SU-DHL-6 (cell line): ENCODE results near the gene AFF4.

Source experiments
- H2AFZ ChIP-seq: fragments of 200-600 bp; sonication (generic); 2 replicates; pipeline ENCODE4 v1.6.1; 2014; ENCODE audit warnings: low read depth, mild to moderate bottlenecking, moderate library complexity, mixed read lengths, antibody characterized with exemption, low read length; ENCODE audit not compliant: severe bottlenecking
- H3F3A ChIP-seq: fragments of 200-600 bp; shearing (Covaris generic); 2 replicates; pipeline ENCODE4 v1.6.0; 2016; ENCODE audit warnings: antibody characterized with exemption, mild to moderate bottlenecking; ENCODE audit not compliant: insufficient read depth
- H3K27ac ChIP-seq: fragments of 200-600 bp; sonication (generic); 2 replicates; pipeline ENCODE4 v1.5.1; 2016; ENCODE audit warnings: low read depth, mild to moderate bottlenecking, low read length, moderate library complexity, mixed read lengths
- H3K27me3 ChIP-seq: fragments of 200-600 bp; sonication (generic), shearing (Covaris generic); 2 replicates; pipeline ENCODE4 v1.6.0; 2014; ENCODE audit warnings: mild to moderate bottlenecking, low read length
- H3K36me3 ChIP-seq: fragments of 200-600 bp; sonication (generic); 2 replicates; pipeline ENCODE4 v1.6.1; 2014; ENCODE audit warnings: mild to moderate bottlenecking, low read length, mixed read lengths
- H3K4me2 ChIP-seq: fragments of 300-600, 200-600 bp; shearing (Covaris generic), sonication (generic); 2 replicates; pipeline ENCODE4 v1.6.0; 2014; ENCODE audit warnings: low read length, low read depth, mild to moderate bottlenecking; ENCODE audit not compliant: poor library complexity, severe bottlenecking
- H3K4me3 ChIP-seq: fragments of 200-600 bp; sonication (generic); 2 replicates; pipeline ENCODE4 v1.5.1; 2014; ENCODE audit warnings: antibody characterized with exemption, low read length, mild to moderate bottlenecking, mixed read lengths; ENCODE audit not compliant: insufficient read depth, poor library complexity, severe bottlenecking
- H3K79me2 ChIP-seq: fragments of 200-600 bp; sonication (generic); 2 replicates; pipeline ENCODE4 v1.6.1; 2014; ENCODE audit warnings: mild to moderate bottlenecking, low read length, moderate library complexity; ENCODE audit not compliant: insufficient read depth
- H3K9ac ChIP-seq: fragments of 200-600 bp; sonication (generic); 2 replicates; pipeline ENCODE4 v1.7.0; 2014; ENCODE audit warnings: mild to moderate bottlenecking, low read length
- H3K9me2 ChIP-seq: fragments of 200-600 bp; sonication (generic); replicated peaks from 2 replicates; pipeline ENCODE4 v1.6.1; 2014; ENCODE audit warnings: low read length; ENCODE audit not compliant: insufficient read depth
- H3K9me3 ChIP-seq: fragments of 200-600 bp; sonication (generic); 2 replicates; pipeline ENCODE4 v1.6.1; 2014; ENCODE audit warnings: low read length, mixed read lengths; ENCODE audit not compliant: insufficient read depth
- H4K20me1 ChIP-seq: fragments of 200-600 bp; sonication (generic); 2 replicates; pipeline ENCODE4 v1.6.1; 2014; ENCODE audit warnings: low read depth, mild to moderate bottlenecking, antibody characterized with exemption, low read length, moderate library complexity, mixed read lengths
- EZH2phosphoT487 ChIP-seq: fragments of 200-600 bp; sonication (generic), shearing (Covaris generic); conservative IDR thresholded peaks from 2 replicates; pipeline ENCODE4 v1.6.1; 2018; ENCODE audit warnings: mild to moderate bottlenecking, antibody characterized with exemption, low read length, moderate library complexity, mixed read lengths
- TF ChIP-seq, protein P1 (sequence below): fragments of 200-600 bp; sonication (generic); IDR thresholded peaks from one replicate; pipeline ENCODE4 v1.5.1; 2017; ENCODE audit warnings: antibody characterized with exemption, mild to moderate bottlenecking, low read length, moderate library complexity; ENCODE audit not compliant: insufficient read depth, poor library complexity, severe bottlenecking

AFF4 gene

DNA sequence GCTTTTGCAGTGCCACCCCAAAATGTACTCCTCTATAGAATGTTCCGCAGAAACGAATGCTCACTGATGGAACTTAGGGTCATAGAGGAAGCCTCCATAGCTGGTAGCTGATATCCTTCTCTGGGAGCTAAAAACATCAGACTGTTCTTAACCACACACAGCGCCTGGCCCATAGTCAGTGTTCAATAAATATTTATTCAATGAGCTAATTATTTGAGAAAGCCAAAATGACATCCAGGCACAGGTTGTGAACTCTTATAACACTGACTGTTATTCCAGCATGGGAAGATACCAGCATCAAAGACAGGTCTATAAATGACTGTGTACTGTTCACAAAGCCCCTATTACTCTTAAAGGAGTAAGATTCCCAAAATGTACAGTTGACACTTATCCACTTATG is 110.1 kb downstream of the AFF4 start:
- H3K9me2 ChIP-seq, result no peaks in the 10 kb centered on the region
- H3K27ac ChIP-seq, result no peak overlapping the region
- H3K9ac ChIP-seq, result no peak overlapping the region
- no peaks in the 10 kb centered on the region for H4K20me1 ChIP-seq
- TF ChIP-seq, protein P1, sequence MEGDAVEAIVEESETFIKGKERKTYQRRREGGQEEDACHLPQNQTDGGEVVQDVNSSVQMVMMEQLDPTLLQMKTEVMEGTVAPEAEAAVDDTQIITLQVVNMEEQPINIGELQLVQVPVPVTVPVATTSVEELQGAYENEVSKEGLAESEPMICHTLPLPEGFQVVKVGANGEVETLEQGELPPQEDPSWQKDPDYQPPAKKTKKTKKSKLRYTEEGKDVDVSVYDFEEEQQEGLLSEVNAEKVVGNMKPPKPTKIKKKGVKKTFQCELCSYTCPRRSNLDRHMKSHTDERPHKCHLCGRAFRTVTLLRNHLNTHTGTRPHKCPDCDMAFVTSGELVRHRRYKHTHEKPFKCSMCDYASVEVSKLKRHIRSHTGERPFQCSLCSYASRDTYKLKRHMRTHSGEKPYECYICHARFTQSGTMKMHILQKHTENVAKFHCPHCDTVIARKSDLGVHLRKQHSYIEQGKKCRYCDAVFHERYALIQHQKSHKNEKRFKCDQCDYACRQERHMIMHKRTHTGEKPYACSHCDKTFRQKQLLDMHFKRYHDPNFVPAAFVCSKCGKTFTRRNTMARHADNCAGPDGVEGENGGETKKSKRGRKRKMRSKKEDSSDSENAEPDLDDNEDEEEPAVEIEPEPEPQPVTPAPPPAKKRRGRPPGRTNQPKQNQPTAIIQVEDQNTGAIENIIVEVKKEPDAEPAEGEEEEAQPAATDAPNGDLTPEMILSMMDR, result no peak
- no peak for TF ChIP-seq EZH2phosphoT487
- no peaks in the 10 kb centered on the region for H3K79me2 ChIP-seq
- H2AFZ ChIP-seq, result no peak overlapping the region
- H3K4me3 ChIP-seq, result no peak overlapping the region
- no peaks in the 10 kb centered on the region for H3K27me3 ChIP-seq
- H3F3A ChIP-seq, result no peaks in the 10 kb centered on the region
- H3K9me3 ChIP-seq, result no peaks in the 10 kb centered on the region
- H3K36me3 ChIP-seq, result no peaks in the 10 kb centered on the region
- no peak overlapping the region for H3K4me2 ChIP-seq

DNA sequence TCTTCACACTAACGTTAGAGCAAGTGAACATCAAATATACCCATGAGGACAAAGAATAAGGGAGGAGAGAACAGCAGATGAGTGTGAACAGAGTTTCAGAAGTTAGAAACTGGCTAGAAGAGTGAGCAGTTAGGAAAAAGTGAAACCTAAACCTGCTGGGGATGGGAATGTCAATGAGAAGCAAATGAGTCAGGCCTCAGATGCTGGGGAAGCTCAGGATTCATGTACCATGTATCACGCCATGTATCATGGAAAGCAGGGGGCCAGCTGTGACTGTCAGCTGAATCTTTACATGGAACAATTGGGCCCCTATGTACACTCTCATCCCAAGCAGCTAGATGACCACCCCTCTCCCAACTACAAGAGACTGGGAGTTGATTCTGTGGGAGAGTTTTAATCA is 113.4 kb downstream of the AFF4 start:
- Histone ChIP-seq H3K27ac (no peak overlapping the region), H3K79me2 (no peaks in the 10 kb centered on the region), H3K36me3 (no peaks in the 10 kb centered on the region), H3K4me2 (no peak overlapping the region), H3K9me3 (no peaks in the 10 kb centered on the region), H2AFZ (no peak overlapping the region), H3K4me3 (no peak overlapping the region), H4K20me1 (no peaks in the 10 kb centered on the region), H3K9me2 (no peaks in the 10 kb centered on the region), H3K27me3 (no peaks in the 10 kb centered on the region), H3F3A (no peaks in the 10 kb centered on the region), H3K9ac (no peak overlapping the region)
- TF ChIP-seq, protein P1, result no peak
- TF ChIP-seq EZH2phosphoT487, result no peak

DNA sequence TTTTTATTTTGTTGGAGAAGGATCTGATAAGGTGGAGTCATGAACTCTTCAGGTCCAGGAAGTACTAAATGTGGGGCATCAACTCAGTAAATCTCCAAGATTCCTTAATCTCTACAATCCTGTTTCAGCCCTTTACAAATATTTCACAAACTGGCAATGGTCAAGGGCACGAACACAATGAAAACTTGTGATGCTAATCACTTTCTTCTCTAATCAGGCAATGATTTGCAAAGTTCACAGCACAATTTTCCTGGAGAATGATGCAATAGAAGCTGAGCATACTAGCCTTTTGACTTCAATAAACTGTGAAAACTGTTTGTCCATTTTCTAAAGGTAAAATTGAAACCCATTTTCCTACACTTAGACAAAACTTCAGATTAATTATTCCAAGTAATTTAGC is 114.1 kb downstream of the AFF4 start:
- Histone ChIP-seq H3K27ac (no peak overlapping the region), H4K20me1 (no peaks in the 10 kb centered on the region), H3K79me2 (no peaks in the 10 kb centered on the region), H3K4me3 (no peak overlapping the region), H3K4me2 (no peak overlapping the region), H3K9me2 (no peaks in the 10 kb centered on the region), H3F3A (no peaks in the 10 kb centered on the region), H3K9me3 (no peaks in the 10 kb centered on the region), H3K27me3 (no peaks in the 10 kb centered on the region), H3K9ac (no peak overlapping the region), H3K36me3 (no peaks in the 10 kb centered on the region), H2AFZ (no peak overlapping the region)
- no peak for TF ChIP-seq EZH2phosphoT487
- TF ChIP-seq, protein P1, result no peak
